H1 (cell line): ENCODE results near the gene OSTC. TPM values are rescaled to one million over a fixed set of nuclear protein-coding genes. Genes with fewer than 3 reads are reported as not detected.

Experiments used
- CBX5 ChIP-seq: fragments of 300-800, 300-1000 bp; sonication (generic); IDR thresholded peaks from 2 replicates; pipeline ENCODE4 v1.7.1; 2016; ENCODE audit warnings: antibody characterized with exemption, low read length, low read depth
- GABPA ChIP-seq: IDR thresholded peaks from 2 replicates; pipeline ENCODE4 v1.6.1; 2011; ENCODE audit warnings: mild to moderate bottlenecking, low read length, moderate library complexity, borderline replicate concordance; ENCODE audit not compliant: insufficient read depth
- KDM1A ChIP-seq: fragments of 200-600, 300-600 bp; sonication (generic); IDR thresholded peaks from 2 replicates; pipeline ENCODE4 v1.7.1; 2016; ENCODE audit warnings: mild to moderate bottlenecking, low read length, borderline replicate concordance
- TEAD4 ChIP-seq: IDR thresholded peaks from 2 replicates; pipeline ENCODE4 v1.6.1; 2012; ENCODE audit warnings: low read depth, low read length, inconsistent platforms, mixed read lengths
- polyA plus RNA-seq, 7 experiments: library from polyadenylated mRNA; depleted of rRNA in 3 of 7; stranded (reverse) in 5 of 7; unstranded in 2 of 7; fragments of >200 nt in 5 of 7; fragments of 200-250 nt in 2 of 7; gene quantifications; 1 replicate in 5 of 7; 2 replicates in 1 of 7; 4 replicates in 1 of 7; pipeline versions ENCODE4 v1.2.1 to v1.2.3, GENCODE V29; 2011 to 2013; ENCODE audit warnings: missing spikeins in 2 of 7, mixed read lengths in 2 of 7
- total RNA-seq: library from RNA; stranded (reverse); fragmentation: NEBNext Ultra II Directional; extraction: Animal tissue kit (Norgen Biotek cat#: 25700); gene quantifications from 2 replicates; pipeline ENCODE4 v1.2.1, GENCODE V29; 2021
- TF ChIP-seq, protein P1 (sequence below), 3 experiments: IDR thresholded peaks; 1 replicate in 2 of 3; 2 replicates in 1 of 3; pipeline versions ENCODE4 v1.5.1 to v1.6.1; 2011; ENCODE audit warnings: low read length in 3 of 3, mild to moderate bottlenecking in 3 of 3, inconsistent platforms in 2 of 3, low read depth in 1 of 3, moderate library complexity in 1 of 3; ENCODE audit not compliant: insufficient read depth in 1 of 3; ENCODE audit errors: control extremely low read depth in 1 of 3
- TF ChIP-seq, protein P2 (sequence below): IDR thresholded peaks from 2 replicates; pipeline ENCODE4 v1.6.1; 2012; ENCODE audit warnings: low read length, inconsistent platforms

OSTC gene
- total and polyA plus RNA-seq, 2 of the 8 experiments (the other 6 are each of a cell fraction or from before 2014, with no cell fraction given), result 165 to 176 TPM

DNA sequence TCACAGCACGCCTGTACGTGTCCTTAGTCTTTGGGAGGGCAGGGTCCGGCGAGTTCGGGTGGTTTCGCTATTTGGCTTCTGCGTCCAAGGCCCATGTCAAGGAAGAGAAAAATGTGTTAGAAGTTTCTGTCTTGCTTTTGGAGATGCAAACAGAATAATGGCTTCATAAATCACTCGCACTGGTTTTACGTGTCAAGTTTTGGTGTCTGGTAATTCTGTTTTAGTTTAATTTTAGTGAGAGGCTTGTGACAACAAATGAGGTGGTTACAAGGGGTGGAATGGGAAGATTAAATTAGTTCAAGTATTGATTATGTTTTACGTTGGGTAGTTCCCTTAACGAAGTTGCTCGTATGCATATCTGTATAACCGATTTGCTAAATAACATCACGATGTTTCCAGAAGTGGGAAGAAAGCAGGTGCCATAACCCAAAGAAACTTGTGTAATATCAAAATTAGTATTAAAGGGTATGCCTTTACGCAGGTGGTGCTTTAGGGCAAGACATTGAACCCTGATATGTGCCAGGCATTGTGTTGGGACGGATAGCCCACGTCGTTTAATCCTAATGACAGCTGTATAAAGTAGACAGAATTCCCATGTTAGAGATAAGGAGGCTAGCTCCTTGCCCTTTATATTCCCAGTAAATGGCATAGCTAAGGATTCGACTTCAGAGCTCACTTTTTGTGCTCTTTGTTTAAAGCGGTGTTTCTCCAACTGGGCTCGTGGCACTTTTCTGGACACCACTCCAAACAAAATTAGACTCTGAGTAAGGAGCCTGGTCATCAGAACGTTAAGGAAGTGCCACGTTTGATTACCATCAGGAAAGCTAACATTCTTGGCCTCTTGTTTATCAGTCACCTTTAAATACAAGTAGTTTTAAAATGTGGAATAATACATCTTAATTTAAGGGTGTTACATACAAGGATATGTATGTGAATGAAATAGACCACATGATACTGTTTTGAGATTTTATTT is 29.2 kb upstream of the OSTC start (continued):
- no peak for TF ChIP-seq GABPA
- no peak for TF ChIP-seq CBX5
- TF ChIP-seq, protein P1, sequence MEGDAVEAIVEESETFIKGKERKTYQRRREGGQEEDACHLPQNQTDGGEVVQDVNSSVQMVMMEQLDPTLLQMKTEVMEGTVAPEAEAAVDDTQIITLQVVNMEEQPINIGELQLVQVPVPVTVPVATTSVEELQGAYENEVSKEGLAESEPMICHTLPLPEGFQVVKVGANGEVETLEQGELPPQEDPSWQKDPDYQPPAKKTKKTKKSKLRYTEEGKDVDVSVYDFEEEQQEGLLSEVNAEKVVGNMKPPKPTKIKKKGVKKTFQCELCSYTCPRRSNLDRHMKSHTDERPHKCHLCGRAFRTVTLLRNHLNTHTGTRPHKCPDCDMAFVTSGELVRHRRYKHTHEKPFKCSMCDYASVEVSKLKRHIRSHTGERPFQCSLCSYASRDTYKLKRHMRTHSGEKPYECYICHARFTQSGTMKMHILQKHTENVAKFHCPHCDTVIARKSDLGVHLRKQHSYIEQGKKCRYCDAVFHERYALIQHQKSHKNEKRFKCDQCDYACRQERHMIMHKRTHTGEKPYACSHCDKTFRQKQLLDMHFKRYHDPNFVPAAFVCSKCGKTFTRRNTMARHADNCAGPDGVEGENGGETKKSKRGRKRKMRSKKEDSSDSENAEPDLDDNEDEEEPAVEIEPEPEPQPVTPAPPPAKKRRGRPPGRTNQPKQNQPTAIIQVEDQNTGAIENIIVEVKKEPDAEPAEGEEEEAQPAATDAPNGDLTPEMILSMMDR (IDR thresholded peaks at IDR 0.05; ENCODE audit: control extremely low read depth in 1 of 3, insufficient read depth in 1 of 3, low read depth in 1 of 3, low read length in 3 of 3), result no peak
- no peak for TF ChIP-seq KDM1A
- no peak for TF ChIP-seq TEAD4
- TF ChIP-seq, protein P2, sequence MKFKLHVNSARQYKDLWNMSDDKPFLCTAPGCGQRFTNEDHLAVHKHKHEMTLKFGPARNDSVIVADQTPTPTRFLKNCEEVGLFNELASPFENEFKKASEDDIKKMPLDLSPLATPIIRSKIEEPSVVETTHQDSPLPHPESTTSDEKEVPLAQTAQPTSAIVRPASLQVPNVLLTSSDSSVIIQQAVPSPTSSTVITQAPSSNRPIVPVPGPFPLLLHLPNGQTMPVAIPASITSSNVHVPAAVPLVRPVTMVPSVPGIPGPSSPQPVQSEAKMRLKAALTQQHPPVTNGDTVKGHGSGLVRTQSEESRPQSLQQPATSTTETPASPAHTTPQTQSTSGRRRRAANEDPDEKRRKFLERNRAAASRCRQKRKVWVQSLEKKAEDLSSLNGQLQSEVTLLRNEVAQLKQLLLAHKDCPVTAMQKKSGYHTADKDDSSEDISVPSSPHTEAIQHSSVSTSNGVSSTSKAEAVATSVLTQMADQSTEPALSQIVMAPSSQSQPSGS, result no peak
- TF ChIP-seq, all 59 proteins: peak for 3
